GM21390 (cell line): ENCODE results near the gene CNPY4.

Source experiments
- ATAC-seq: cut with Tn5 transposase; IDR thresholded peaks from one replicate; pipeline ENCODE4 v1.9.1; 2021; ENCODE audit not compliant: unreplicated experiment

CNPY4 gene

GRCh38 chr7:100091411-100092181, 27.8 kb upstream of the CNPY4 start:
- ATAC-seq, result no peak

- ATAC-seq, result no peak
Measured at GRCh38 chr7:100093054-100093453, 26.4 kb upstream of the CNPY4 start.

DNA sequence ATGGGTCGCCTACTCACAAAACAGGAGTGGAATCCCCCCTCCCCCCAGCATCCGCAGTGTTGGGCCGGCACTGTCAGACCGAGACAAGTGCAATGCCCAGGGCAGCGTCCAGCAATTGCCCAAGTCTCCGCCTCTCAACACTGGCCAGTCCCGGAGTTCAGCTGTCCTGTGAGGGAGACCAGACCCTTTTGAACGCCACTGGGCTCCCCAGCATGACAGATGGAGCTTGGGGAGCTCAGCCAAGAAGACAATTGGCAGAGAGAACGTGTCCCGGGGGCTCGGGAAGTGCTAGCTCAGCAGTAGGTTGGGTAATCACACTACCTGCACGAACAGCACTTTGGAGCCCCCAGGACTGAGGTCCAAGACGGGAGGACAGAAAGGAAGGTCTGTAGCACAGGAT, 25.9 kb upstream of the CNPY4 start:
- no peak for ATAC-seq

GRCh38 chr7:100093925-100094486, 25.4 kb upstream of the CNPY4 start:
- ATAC-seq, result no peak

DNA sequence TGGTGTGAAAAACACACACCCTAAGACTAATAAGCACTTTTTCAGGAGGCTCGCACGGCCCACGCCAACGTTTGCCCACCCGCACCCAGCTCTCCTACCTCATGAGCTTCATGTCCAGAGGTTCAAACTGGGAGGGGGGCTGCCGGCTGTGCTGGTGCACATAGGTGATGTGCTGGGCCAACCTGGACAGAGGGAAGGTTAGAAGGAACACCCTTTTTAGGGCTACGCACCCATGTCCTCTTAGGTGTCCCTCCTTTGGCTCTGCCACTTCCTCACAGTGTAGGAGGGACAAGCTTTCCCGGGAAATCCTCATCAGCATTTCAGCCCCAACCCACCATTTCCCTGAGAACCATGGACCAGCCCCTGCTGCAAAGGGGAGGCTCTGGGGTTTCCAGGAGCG, 24.1 kb upstream of the CNPY4 start:
- ATAC-seq, result no peak

GRCh38 chr7:100095704-100096103, 23.7 kb upstream of the CNPY4 start:
- no peak for ATAC-seq

GRCh38 chr7:100098913-100099312, 20.5 kb upstream of the CNPY4 start:
- ATAC-seq, result no peak

DNA sequence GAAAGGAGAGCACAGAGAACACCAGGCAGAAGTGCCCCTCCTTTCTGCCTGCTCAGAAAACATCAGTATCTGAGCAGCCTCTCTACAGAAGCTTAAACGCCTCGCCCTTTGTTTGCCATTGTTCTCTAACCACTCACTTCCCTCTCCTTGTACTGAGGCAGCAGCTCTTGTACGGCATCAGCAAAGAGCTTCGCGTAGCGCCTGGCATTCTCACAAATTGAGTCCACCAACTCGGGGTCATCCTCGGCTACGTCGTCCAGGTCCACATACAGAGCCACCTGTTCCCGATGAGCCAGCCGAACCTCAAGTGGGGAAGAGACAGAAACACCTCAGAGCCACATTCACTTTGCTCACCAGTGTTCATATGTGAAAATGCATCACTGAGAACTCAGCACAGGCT, 20.0 kb upstream of the CNPY4 start:
- ATAC-seq, result no peak

DNA sequence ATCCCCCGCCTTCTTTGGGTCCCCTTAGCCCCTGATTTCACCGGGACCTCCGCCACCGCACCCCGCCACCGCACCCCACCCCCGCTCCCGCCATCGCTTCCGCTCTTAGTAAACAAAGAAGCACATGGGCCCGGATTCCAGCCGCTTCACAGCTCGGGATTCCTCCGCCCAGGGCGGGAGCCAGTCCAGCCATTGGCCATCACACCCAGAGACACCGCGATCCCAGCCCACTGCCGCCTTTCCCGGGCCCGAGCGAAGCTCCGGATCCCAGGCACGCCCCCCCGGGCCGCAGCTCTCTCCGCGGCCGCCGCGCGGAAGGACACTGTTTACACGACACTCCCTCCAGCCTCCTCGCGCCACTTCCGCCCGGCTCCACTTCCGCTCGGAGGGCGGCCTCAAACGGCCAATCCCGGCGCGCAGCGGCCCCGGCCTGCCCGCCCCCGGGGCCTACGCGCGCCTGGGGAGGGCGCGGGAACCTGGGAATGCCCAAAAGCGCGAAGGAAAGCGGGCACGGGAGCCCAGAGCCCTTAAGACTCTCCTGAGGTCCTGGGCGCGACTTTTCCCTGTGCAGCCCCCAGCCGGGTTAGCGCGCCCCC, 18.9 kb upstream of the CNPY4 start:
- ATAC-seq, result peak; percentile 63

GRCh38 chr7:100101016-100101862, 18.2 kb upstream of the CNPY4 start, which contains the start of the genes AP4M1 and MCM7:
TSS of gene AP4M1 (plus strand) at chr7:100101643. CDS start at chr7:100101715, 72 bp downstream.
TSS of gene MCM7 (minus strand) at chr7:100101397. CDS start at chr7:100101294, 103 bp downstream.
- ATAC-seq, result peak; percentile 75

GRCh38 chr7:100102950-100103840, 16.2 kb upstream of the CNPY4 start:
- ATAC-seq, result no peak

GRCh38 chr7:100105534-100105933, 13.9 kb upstream of the CNPY4 start:
- no peak for ATAC-seq

- ATAC-seq, result no peak
Measured at GRCh38 chr7:100106633-100107032, 12.8 kb upstream of the CNPY4 start.

- ATAC-seq, result no peak
Measured at GRCh38 chr7:100107125-100107737, 12.2 kb upstream of the CNPY4 start.

GRCh38 chr7:100107890-100108289, 11.5 kb upstream of the CNPY4 start:
- ATAC-seq, result no peak

GRCh38 chr7:100109521-100110163, 9.8 kb upstream of the CNPY4 start:
- no peak for ATAC-seq

- no peak for ATAC-seq
Measured at GRCh38 chr7:100111156-100111555, 8.3 kb upstream of the CNPY4 start.

DNA sequence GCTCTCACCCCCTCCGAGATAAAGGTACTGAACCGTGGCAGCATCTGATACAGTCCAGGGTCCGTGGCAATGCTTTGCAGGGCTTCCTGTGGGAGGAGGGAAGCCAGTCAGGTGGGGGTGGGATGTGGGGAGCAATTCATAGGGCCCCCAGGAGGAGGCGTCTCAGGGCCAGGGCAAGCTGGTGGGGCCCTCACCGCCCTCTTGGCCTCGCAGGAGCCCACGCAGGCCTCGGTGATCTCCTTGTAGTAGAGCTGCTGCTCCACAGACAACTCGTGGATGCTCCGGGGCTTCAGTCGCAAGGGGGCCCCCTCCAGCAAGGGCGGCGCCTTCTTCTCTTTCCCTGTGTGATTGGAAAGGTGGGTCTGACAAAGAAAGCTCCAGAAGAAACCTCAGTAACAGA, 7.5 kb upstream of the CNPY4 start:
- no peak for ATAC-seq

- no peak for ATAC-seq
Measured at GRCh38 chr7:100115026-100115425, 4.4 kb upstream of the CNPY4 start.
